K562 (cell line): ENCODE data around the gene LONRF3. TPM values are rescaled to one million over a fixed set of nuclear protein-coding genes. Genes with fewer than 3 reads are reported as not detected.

ENCODE experiments used
- ELK3 ChIP-seq: fragments of 450-650 bp; formaldehyde crosslinking; IDR thresholded peaks from 2 replicates; pipeline ENCODE4 v1.4.0; 2020; ENCODE audit warnings: mild to moderate bottlenecking
- HMGN3 ChIP-seq: IDR thresholded peaks from 2 replicates; pipeline ENCODE4 v1.6.1; 2011; ENCODE audit warnings: borderline replicate concordance, low read depth, mild to moderate bottlenecking, mixed read lengths, low read length; ENCODE audit not compliant: insufficient read length; ENCODE audit errors: extremely low read depth
- MEIS2 ChIP-seq: fragments of 450-650 bp; IDR thresholded peaks from 2 replicates; pipeline ENCODE4 v1.6.1; 2014; ENCODE audit warnings: mild to moderate bottlenecking; ENCODE audit not compliant: partially characterized antibody
- NBN ChIP-seq: fragments of 450-650 bp; IDR thresholded peaks from 2 replicates; pipeline ENCODE4 v1.6.1; 2016; ENCODE audit warnings: low read depth, mild to moderate bottlenecking
- NFATC3 ChIP-seq: fragments of 450-650 bp; IDR thresholded peaks from 2 replicates; pipeline ENCODE4 v1.6.1; 2017; ENCODE audit warnings: mild to moderate bottlenecking
- NRF1 ChIP-seq, 2 experiments: fragments of 450-650 bp; IDR thresholded peaks in 1 of 2; conservative IDR thresholded peaks in 1 of 2; 2 replicates each; pipeline ENCODE4 v1.6.1; 2014; ENCODE audit warnings: mild to moderate bottlenecking in 2 of 2
- RAD21 ChIP-seq, 2 experiments: fragments of 250-450 bp in 1 of 2; fragments of 450-650 bp in 1 of 2; sonication (Bioruptor Pico) in 1 of 2; formaldehyde crosslinking in 1 of 2; IDR thresholded peaks in 1 of 2; conservative IDR thresholded peaks in 1 of 2; 2 replicates each; pipeline versions ENCODE4 v1.4.0 to v1.8.0; 2020 to 2022; ENCODE audit warnings: mild to moderate bottlenecking in 2 of 2, moderate library complexity in 1 of 2
- SAP30 ChIP-seq: fragments of 200-600 bp; sonication (generic); IDR thresholded peaks from 2 replicates; pipeline ENCODE4 v1.6.1; 2012; ENCODE audit warnings: borderline replicate concordance, low read depth, mild to moderate bottlenecking, moderate library complexity, low read length, control low read depth, inconsistent platforms; ENCODE audit not compliant: insufficient read depth, poor library complexity, severe bottlenecking
- SLC30A9 ChIP-seq: fragments of 250-450 bp; sonication (Bioruptor Pico); IDR thresholded peaks from 2 replicates; pipeline ENCODE4 v1.8.0; 2022; ENCODE audit warnings: mild to moderate bottlenecking, moderate library complexity
- SMARCC2 ChIP-seq: fragments of 450-650 bp; IDR thresholded peaks from 2 replicates; pipeline ENCODE4 v1.6.1; 2017; ENCODE audit warnings: antibody characterized with exemption, moderate library complexity, mild to moderate bottlenecking, low read depth
- TAF15 ChIP-seq: fragments of 200-400 bp; formaldehyde crosslinking; IDR thresholded peaks from 2 replicates; pipeline ENCODE4 v1.6.1; 2017; ENCODE audit warnings: mild to moderate bottlenecking, low read depth, low read length, moderate library complexity
- ZNF384 ChIP-seq: IDR thresholded peaks from 2 replicates; pipeline ENCODE4 v1.6.1; 2012; ENCODE audit warnings: low read depth, low read length, improper control_type of control experiment
- polyA plus RNA-seq, 8 experiments: library from polyadenylated mRNA; depleted of rRNA in 4 of 8; stranded (reverse) in 5 of 8; unstranded in 3 of 8; fragments of >200 nt; fragmentation: Nextera tagmentation in 2 of 8; fragmentation: Illumina TruSeq in 1 of 8; extraction: Ambion mirVana in 2 of 8; extraction: Trizol in 1 of 8; gene quantifications; 2 replicates each; pipeline versions ENCODE4 v1.2.1 to v1.2.3, GENCODE V29; 2011 to 2014; ENCODE audit warnings: inconsistent platforms in 1 of 8, missing spikeins in 1 of 8
- total RNA-seq, 7 experiments: library from RNA; depleted of rRNA in 6 of 7; stranded (reverse); fragments of >200 nt in 6 of 7; fragmentation: Illumina TruSeq in 2 of 7; extraction: Trizol in 2 of 7; gene quantifications; 2 replicates each; pipeline versions ENCODE4 v1.2.1 to v1.2.3, GENCODE V29; 2011 to 2021; ENCODE audit warnings: low replicate concordance in 1 of 7
- TF ChIP-seq, protein P1 (sequence below), 2 experiments: fragments of 450-650 bp; IDR thresholded peaks; 2 replicates each; pipeline ENCODE4 v1.6.1; 2016; ENCODE audit warnings: mild to moderate bottlenecking in 2 of 2, borderline replicate concordance in 1 of 2, low read depth in 1 of 2, moderate library complexity in 1 of 2
- TF ChIP-seq, protein P2 (sequence below): fragments of 450-650 bp; IDR thresholded peaks from 2 replicates; pipeline ENCODE4 v1.6.1; 2014; ENCODE audit warnings: low read depth, mild to moderate bottlenecking, moderate library complexity, borderline replicate concordance

The LONRF3 gene
- total and polyA plus RNA-seq, 9 of the 15 experiments (the other 6 are each of a cell fraction or from before 2014, with no cell fraction given): 1.3 to 22.0 (median 8.7) TPM

DNA sequence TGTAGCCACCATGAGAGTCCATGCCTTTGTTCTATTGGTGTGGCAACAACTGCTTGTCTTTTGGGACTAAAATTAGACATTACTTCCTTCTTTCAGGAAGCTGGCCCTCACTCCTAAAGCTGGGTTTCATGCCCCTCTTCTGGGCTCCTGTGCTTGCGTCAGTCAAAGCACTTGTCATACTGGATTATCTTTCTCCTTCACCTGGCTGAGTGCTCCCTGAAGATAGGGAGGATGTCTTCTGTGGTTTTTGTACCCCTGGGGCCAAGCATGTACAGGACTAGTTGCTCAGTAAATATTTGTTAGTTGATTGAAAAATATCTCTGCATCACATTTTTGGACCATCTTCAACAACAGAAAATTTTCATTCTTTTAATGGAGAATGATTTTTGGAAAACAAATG is 26.1 kb upstream of the LONRF3 start (continued):
- TF ChIP-seq, protein P1, sequence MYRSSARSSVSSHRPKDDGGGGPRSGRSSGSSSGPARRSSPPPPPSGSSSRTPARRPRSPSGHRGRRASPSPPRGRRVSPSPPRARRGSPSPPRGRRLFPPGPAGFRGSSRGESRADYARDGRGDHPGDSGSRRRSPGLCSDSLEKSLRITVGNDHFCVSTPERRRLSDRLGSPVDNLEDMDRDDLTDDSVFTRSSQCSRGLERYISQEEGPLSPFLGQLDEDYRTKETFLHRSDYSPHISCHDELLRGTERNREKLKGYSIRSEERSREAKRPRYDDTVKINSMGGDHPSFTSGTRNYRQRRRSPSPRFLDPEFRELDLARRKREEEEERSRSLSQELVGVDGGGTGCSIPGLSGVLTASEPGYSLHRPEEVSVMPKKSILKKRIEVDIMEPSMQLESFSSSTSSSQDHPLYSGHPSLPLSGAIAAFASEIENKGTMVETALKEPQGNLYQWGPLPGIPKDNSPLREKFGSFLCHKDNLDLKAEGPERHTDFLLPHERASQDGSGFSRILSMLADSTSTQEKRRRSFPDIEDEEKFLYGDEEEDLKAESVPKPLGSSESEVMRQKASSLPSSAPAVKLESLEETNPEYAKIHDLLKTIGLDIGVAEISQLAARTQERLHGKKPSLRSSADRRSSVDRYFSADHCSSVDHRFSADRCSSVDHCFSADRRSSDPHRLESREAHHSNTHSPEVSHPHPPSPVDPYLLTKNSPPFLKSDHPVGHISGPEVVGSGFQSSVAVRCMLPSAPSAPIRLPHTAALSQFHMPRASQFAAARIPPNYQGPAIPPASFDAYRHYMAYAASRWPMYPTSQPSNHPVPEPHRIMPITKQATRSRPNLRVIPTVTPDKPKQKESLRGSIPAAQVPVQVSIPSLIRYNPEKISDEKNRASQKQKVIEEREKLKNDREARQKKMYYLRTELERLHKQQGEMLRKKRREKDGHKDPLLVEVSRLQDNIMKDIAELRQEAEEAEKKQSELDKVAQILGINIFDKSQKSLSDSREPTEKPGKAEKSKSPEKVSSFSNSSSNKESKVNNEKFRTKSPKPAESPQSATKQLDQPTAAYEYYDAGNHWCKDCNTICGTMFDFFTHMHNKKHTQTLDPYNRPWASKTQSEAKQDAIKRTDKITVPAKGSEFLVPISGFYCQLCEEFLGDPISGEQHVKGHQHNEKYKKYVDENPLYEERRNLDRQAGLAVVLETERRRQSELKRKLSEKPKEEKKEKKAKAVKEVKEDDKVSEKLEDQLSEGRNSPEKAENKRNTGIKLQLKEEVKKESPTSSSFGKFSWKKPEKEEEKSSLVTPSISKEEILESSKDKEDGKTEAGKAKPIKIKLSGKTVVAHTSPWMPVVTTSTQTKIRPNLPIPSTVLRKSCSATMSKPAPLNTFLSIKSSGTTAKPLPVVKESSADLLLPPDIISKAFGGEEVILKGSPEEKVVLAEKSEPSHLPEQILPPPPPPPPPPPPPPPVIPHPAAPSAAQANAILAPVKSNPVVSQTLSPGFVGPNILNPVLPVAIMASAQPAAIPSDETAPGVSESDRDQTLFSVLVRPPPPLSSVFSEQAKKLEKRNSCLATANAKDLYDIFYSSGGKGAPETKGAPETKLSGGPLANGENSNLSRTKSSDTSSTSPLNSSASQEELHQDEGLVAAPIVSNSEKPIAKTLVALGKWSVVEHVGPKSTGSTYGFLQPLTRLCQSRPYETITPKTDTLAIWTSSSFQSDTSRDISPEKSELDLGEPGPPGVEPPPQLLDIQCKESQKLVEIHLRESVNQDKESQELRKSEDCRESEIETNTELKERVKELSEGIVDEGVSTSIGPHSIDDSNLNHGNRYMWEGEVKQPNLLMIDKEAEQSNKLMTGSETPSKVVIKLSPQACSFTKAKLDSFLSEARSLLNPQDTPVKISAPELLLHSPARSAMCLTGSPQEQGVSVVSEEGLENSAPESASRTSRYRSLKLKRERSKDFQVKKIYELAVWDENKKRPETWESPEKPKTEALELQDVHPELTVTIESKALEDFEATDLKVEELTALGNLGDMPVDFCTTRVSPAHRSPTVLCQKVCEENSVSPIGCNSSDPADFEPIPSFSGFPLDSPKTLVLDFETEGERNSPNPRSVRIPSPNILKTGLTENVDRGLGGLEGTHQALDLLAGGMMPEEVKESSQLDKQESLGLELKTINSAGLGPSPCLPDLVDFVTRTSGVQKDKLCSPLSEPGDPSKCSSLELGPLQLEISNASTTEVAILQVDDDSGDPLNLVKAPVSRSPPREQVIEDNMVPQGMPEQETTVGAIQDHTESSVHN (IDR thresholded peaks at IDR 0.05; ENCODE audit: borderline replicate concordance in 1 of 2, low read depth in 1 of 2): no peak
- TF ChIP-seq SLC30A9 (CRISPR knock-in tag) (no peak), TAF15 (no peak), SMARCC2 (peak; percentile 40; the same call in 1 of the 2 replicates), RAD21 (CRISPR knock-in tag; conservative IDR thresholded peaks at IDR 0.05 in 1 of 2, IDR thresholded peaks at IDR 0.05 in 1 of 2) (no peak), ZNF384 (no peak), NFATC3 (no peak), NBN (no peak), SAP30 (no peak), ELK3 (CRISPR knock-in tag) (no peak), NRF1 (conservative IDR thresholded peaks at IDR 0.05 in 1 of 2, IDR thresholded peaks at IDR 0.05 in 1 of 2) (peak in 1 of 2 experiments; percentile 16; a peak in 1 of 4 replicates), MEIS2 (peak; percentile 47), HMGN3 (peak; percentile 39)
- TF ChIP-seq, protein P2, sequence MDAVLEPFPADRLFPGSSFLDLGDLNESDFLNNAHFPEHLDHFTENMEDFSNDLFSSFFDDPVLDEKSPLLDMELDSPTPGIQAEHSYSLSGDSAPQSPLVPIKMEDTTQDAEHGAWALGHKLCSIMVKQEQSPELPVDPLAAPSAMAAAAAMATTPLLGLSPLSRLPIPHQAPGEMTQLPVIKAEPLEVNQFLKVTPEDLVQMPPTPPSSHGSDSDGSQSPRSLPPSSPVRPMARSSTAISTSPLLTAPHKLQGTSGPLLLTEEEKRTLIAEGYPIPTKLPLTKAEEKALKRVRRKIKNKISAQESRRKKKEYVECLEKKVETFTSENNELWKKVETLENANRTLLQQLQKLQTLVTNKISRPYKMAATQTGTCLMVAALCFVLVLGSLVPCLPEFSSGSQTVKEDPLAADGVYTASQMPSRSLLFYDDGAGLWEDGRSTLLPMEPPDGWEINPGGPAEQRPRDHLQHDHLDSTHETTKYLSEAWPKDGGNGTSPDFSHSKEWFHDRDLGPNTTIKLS: no peak
